H4 (cell line): ENCODE data around the gene DDA1. TPM values are rescaled to one million over a fixed set of nuclear protein-coding genes. Genes with fewer than 3 reads are reported as not detected.
"Not testable (repeated sequence)": the region's sequence is repeated elsewhere in the genome, so short reads cannot be mapped to it uniquely, and the experiment has no call there.

Experiments
- DNase-seq: peaks from one replicate; pipeline ENCODE4 v3.0.0-alpha.2; 2015; ENCODE audit warnings: low spot score
- total RNA-seq: library from RNA; depleted of rRNA; stranded (reverse); fragments of >200 nt; shearing (Covaris generic); gene quantifications from 2 replicates; pipeline ENCODE4 v1.2.3, GENCODE V29; 2014

DDA1 gene
- total RNA-seq, 1 experiment from 2014 or later = 34.3 TPM

DNA sequence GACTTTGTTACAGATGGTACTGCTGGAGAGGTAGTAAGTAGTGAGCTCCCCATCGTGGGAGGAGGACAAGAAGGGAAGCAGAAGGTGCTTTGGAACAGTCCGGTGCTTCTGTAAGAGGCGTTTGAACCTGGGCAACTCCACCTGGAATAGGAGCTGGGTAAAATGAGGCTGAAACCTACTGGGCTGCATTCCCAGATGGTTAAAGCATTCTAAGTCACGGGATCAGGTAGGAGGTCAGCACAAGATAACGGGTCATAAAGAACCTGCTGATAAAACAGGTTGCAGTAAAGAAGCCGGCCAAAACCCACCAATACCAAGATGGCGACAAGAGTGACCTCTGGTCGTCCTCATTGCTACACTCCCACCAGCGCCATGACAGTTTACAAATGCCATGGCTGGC lies 22.6 kb upstream of the DDA1 start:
- no peak for DNase-seq

DNA sequence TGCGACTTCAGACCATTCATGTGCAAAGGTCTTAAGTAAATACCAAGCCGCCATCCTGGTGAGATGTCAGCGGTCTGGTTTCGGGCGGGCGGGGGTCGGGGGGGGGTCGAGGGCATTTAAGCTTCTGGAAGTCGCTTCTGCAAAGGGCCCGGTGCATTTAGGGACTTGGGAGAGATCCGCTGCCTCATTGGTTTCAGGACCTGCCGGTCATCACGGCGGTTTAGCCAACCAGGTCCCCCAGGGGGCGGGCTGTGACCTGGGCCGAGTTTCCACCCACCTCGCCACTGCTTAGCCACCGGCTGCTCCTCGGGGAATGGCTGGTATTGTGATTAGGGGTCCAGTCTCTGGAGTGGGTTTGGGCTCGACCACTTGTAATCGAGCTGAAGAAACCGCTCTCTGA lies 19.9 kb upstream of the DDA1 start:
- no peak for DNase-seq

DNA sequence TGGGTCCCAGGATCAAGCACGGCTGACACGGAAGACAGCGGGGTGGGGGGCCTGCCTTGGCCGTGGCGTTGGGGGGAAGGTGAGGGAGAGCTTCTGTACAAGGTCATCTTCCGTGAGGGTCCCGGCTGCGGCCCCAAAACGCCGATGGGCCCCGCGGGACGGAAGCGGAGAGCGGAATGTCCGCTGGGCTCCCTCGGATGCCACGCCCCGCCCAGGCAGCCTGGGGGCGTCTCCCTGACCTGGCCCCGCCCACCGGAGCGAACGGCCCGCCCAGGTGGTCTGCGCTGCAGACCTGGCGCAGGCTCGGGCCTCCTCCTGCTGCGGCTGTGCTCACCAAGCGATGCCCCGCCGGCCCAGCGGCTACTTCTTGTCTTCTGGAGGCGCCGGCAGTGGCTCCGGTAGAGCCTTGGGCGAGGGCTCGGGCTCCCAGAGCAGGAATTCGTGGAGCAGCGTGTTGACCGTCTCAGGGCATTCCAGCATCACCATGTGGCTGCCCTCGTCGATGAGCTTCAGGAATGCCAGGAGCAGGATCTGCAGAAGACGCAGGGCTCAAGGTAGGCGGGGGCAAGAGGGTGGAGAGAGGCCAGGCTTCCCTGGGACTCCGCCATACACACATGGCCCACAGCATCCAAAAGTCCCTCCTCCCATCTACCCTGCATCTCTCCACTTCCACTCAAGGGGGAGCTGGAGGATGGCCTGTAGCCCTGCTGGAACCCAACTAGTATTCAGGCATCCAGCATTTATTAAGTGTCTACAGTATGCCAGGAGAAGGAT lies 16.9 kb upstream of the DDA1 start:
- DNase-seq = peak; percentile 85

DNA sequence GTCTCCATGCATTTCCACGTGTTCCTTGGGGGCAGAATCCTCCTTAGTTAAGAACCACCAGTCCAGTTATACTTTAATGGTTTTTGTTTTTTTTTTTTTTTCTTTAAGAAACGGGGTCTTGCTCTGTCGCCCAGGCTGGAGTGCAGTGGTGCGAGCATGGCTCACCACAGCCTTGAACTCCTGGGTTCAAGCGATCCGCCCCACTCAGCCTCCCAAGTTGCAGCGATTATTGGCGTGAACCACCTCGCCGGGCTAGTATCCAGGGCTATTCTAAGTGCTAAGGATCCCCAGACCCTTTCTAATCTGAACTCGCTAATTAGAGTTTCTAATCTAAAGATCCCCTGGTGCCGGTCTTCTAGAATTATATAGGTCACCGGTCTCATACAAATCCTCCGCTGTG lies 15.8 kb upstream of the DDA1 start:
- DNase-seq = no peak

DNA sequence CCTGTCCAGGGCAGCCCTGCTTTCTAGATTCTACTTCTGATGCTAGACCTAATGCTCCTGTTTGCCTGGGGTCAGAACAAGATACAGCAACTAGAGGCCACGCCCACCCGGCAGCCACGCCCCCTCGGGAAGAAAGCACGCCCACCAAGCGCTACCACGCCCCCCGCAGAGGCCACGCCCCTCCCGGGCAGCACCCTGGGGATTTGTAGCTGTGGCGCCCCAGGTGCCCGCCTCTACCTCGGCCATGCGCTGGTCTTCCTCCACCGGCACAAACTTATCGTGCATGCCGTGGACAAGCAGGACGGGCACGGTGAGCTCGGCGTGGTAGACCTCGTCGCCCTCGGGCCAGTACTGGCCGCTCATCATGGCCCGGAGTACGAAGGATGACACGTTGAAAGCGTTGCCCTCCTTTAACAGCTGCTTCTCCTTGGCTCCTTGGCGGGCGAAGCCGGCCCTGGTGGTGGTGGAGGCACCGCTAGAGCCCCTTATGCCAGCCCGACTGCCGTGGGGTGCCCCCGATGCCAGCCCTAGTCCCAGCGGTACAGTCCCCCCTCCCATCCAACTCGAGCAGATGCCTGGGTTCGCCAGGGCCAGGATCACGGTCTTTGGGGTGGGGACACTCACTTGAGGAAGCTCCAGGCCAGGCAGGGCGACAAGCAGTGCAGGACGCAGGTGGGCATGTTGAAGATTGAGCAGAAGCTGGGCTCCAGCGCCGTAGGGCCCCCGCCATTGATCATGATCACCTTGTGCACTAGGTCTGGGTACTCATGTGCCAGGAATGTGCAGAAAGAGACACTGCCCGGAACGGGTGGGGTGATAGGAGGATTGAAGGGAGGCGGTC lies 15.1 kb upstream of the DDA1 start:
- no peak for DNase-seq

DNA sequence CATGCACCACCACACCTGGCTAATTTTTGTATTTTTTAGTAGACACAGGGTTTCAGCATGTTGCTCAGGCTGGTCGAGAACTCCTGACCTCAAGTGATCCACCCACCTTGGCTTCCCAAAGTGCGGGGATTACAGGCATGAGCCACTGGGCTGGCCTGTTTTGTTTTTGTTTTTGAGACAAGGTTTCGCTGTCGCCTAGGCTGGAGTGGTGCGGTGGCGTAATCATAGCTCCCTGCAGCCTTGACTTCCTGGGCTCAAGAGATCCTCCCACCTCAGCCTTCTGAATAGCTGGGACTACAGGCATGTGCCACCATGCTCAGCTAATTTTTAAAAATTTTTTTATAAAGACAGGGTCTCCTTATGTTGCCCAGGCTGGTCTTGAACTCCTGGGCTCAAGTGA lies 13.8 kb upstream of the DDA1 start:
- DNase-seq = not testable (repeated sequence)

DNA sequence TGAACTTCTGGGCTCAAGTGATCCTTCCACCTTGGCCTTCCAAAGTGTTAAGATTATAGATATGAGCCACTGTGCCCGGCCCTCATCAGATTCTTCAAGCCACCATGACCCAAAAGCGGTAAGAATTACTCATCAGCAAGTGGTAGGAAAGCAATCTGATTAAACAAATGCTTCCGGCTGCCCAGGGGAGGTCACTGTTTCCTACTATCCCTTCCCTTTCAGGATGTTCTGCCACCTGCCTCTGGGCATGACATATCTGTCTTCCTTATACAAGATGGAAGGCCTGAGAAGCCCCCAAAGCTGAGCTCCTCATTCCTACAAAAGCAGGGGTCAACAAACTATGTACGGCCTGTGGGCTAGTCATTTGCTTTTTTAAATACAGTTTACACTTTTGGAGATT lies 13.1 kb upstream of the DDA1 start:
- peak; percentile 60 for DNase-seq

DNA sequence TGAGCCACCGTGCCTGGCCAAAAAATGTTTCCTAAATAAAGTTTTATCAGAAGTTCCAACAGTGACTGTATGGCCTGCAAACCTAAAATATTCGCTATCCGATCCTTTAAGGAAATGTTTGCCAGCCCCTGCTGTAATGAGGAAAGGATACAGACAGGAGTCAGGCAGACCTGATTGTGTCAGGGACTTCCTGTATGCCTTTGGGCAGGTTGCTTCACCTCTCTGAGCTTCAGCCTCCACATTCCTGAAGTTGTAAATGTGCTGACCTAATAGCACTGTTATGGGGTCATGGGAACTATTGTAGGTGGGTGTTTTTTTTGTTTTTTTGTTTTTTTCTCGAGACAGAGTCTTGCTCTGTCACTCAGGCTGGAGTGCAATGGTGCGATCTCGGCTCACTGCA lies 12.4 kb upstream of the DDA1 start:
- no peak for DNase-seq

DNA sequence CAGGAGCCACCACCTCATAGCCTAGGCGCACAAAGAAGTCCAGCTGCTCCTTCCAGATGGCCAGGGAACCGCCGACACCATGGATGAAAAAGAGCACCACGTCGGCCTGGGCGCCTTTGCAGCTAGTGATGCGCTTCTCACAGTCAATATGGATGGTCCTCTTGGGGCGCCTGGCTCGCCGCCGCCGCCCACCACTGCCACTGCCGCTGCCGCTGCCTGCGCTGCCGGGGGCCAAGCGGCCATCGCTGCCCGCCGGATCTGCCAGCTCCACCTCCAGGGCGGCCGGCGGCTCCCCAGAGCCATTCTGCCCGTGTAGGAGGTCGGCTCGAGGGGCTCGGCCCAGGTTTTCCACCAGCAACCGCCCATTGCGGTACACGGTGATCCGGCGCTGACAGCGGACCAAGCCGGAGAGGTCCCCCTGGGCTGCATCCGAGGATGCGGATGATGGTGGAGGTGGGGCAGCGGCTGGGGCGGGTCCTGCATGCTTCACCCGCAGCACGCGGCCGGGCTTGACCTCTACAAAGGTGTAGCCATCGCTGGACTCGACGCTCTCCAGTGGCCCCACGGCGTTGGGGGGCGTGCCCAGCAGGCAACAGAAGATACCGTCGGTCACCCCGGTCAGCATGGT lies 8.3 kb upstream of the DDA1 start:
- no peak for DNase-seq

DNA sequence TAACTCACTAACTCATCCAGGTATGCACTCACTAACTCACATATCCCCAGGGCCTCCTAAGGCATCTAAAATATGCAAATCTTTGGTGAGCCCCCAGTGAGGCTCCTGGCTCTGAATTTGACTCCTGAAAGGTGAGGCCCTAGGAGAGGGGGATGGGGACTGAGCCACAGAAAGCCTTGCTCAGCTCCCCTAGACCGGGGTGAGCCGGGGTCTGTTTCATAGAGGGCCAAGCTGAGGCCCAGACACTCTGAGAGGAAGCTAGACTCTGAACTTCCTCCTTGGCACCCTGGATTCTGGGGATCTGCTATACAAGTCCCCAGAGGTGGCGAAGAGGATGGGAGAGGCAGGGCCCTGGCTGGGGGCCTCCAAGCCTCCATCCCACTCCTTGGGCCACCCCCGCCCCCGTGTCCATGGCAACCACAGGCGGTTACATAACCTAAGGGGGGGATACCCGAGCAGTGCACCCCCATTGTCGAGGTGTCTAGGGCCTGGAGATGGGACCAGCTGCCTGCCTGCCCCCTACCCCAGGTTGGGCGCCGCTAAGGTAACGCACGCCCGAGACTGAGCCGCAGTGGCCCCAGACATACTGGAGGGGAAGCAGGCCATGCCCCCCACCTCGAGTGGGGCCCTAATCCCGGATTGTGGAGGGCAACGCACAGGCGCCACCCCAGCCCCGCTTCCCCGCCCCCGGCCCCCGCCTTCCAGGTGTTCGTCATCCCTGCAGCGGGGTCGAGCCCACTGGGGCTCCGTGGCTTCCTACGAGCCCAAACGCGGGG lies 6.8 kb upstream of the DDA1 start:
- no peak for DNase-seq

DNA sequence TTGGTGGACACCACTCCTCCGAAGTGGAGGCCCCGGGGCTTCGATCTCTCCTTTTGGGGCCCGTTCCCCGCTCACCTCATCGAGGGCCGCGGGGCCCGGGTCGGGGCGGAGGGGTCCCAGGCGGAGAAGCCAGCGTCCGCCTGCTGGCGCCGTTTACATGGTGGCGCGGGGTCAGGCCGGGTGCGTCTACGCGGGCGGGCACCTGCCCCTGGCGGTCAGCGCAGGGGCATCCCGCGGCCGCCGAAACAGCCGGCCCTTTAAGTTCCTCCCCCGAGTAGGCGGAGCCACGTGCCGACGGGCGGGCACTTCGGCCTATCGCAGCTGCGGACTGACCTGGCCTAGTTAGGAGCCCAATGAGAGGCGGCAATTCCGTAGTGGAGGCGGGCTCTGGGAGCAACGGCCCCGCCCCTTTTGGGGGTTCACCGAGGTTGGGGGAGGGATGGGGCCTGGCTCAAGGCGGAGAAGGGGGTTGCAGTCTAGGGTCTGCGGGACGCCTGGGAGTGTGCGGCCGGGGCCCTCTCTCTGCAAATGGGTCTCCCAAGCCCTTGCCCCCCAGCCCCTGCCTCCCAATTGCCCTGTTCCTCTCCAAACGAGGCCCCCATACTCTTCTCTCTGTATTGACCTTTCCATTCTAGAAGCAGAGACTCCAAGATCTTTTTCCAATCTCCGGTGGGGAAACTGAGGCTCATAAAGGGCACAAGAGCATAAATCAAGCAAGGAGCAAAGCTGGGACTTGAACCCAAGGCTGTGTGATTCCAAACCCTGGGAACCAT lies 6.0 kb upstream of the DDA1 start, which contains the start of gene ABHD8:
TSS of gene ABHD8 (minus strand) at position 259 of the 773 bp plus-strand sequence. CDS start 1,809 bp downstream, outside the sequence.
- peak; percentile 78 for DNase-seq

DNA sequence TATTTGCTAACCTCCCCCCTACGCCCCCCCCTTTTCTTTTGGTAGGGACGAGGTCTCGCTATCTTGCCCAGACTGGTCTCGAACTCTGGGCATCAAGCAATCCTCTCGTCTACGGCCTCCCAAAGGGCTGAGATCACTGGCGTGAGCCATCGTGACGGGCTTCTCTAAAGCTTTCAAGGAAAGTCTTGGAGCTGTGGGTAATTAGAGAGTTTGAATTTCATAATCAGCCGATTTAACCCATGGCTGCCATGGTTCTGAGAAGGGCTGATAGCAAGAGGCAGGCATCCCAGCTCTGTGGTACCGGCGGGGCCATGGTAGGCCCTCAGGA lies 5.5 kb upstream of the DDA1 start:
- DNase-seq = no peak

DNA sequence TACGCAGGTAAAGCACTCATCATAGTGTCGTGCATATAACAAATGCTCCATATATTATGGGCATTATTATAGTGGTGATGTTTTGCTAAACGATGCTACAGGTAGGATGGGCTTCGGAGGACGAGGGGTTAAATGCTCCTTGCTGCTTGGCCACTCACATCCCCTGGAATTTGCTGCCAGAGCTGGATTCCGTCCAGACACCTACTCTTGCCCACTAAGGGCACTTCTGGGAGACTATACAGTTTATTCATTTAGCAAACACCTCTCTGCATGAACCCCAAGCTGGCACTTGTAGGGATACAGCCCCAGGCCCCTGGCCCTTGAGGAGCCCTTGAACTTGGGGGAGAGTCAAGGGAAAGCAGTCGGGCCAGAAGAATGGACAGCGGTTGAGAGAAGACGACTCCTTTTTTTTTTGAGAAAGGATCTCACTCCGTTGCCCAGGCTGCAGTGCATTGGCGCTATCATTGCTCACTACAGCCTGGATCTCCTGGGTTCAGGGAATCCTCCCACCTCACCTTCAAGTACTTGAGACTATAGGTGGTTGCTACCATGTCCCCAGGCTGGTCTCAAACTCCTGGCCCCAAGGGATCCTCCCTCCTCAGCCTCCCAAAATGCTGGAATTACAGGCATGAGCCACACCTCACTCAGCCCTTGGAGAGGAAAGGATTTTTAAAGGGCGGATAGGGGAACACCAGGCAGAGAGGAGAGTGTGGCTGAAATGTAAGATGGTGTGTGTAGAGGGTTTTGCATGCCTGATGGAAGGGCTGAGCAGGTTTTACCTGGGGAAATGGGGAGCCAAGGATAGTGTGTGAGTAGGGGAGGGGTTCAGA lies 4.8 kb upstream of the DDA1 start:
- no peak for DNase-seq

DNA sequence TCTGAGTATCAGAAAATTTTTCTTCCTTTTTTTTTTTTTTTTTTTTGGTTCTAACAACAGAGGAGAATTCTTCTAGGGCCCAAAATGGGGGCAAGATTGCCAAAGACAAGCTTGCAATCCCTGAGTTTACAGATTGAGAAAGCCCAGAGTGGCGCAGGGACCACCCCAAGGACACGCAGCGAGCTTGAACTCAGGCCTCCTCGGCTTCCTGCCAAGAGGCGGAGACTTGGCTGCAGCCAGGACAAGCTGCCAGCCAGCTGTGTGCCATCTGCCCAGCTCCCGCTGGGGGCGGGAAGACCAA lies 4.2 kb upstream of the DDA1 start:
- no peak for DNase-seq

DNA sequence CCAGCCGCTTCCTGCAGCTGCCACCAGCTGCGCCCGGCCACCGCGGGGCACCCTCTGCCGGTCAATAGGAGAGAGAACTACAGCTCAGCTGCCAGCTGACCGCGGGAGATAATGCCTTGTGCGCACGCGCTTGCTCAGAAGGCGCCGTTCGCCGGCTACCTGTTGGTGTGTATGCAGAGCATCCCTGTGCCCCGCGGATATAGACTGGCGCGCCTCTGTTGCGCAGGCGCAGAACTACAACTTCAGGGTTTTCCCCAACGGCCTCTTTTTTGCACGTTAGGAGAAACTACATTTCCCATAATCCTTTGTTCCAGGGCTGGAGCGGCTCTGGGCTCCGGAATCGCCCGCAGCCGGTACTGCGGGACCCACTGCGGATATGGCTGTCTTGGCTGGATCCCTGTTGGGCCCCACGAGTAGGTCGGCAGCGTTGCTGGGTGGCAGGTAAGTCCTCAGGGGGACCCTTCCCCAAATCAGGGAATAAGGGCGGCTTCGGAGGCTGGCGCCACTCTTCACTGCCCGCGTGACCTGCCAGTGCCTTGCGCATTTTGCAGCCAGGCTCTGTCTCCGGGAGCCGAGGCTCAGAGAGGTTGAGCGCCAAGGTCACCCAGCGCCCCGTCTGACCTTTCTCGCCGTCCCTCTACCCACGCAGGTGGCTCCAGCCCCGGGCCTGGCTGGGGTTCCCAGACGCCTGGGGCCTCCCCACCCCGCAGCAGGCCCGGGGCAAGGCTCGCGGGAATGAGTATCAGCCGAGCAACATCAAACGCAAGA lies 3.7 kb upstream of the DDA1 start, which contains the start of gene MRPL34:
TSS of gene MRPL34 (plus strand) at position 356 of the 768 bp plus-strand sequence. CDS start at position 377, 21 bp downstream.
- DNase-seq = peak; percentile 100

DNA sequence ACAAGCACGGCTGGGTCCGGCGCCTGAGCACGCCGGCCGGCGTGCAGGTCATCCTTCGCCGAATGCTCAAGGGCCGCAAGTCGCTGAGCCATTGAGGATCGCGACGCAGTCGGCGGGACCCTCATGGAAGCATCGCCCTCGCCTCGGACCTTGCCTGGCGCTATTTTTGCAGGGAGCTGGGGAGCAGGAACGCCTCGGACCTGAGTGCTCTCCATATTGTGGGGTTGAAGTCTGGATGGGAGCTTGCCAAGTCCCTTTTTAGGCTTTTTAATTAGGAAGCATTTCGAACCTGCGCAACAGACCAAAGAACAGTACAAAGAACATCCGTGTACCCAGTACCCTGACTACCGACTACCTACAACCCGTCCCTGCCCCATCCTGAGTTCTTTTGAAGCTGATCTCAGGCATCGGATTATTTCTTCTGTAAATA lies 3.1 kb upstream of the DDA1 start:
- DNase-seq = no peak

DNA sequence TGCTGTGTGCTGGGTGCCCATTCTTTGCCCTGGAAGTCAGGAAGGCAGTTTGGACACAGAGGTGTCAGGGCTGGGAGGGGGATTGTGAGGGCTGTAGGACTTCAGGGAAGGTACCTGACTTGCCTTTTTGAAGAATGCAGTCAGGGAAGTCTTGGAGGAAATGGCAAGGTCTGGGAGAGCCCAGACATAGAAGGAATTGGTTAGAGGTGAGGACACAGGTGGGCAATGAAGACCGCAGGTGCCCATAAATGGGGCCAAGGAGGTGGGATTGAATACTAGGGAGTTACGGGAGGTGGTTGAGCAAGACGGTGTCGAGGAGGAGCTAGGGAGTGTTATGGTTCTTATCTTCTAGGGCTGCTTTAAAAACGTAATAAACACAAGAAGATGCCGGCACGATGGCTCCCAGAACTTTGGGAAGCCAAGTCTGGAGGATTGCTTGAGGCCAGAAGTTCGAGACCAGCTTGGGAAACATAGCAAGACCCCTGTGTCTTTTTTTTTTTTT lies 1.4 kb upstream of the DDA1 start:
- no peak for DNase-seq

DNA sequence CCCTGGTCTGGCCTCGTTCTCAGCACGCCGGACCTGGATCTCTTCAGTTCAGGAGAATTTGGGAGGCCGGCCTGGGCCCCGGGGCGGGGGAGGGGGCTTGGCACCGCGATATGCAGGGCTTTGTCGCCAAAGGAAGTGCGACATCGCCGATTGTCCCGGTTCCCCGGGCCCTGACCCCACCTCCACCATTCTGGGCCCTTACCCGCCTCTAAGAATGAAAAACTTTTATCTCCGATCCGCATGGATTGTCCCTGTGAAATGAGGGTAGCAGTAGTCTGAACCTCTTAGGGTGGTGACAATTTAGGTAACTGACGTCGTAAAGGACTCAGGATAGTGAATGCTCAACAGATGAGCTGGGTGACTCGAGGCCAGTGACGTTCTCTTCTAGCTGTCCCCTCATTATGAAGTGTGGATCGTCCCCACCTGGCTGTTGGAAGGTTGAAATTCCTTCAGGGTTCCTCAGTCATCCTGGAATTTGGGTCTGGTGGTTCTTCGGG lies 650 bp downstream of the DDA1 start:
- no peak for DNase-seq
